ENCODE data around the gene EBI3.

GRCh38 chr19:4186087-4186993 is 43.0 kb upstream of the EBI3 start:
- TF ChIP-seq CTCF (IDR thresholded peaks at IDR 0.05) (peak; percentile 52 to 78 (median 66)), POLR2A (IDR thresholded peaks at IDR 0.05) (no peak)

Data from heart left ventricle (tissue), 13 donors.